Glutamatergic neuron (in vitro differentiated cells): Measurements from ENCODE around the gene TSHZ3. TPM values are rescaled to one million over a fixed set of nuclear protein-coding genes. Genes with fewer than 3 reads are reported as not detected.

Source experiments
- DNase-seq: peaks from one replicate; pipeline ENCODE4 v3.0.0; 2022
- H3K27ac Mint-ChIP-seq: one replicate; pipeline ENCODE4 v1.8.0; 2020; ENCODE audit warnings: mild to moderate bottlenecking, mixed read lengths, inconsistent platforms; ENCODE audit not compliant: unreplicated experiment
- H3K27me3 Mint-ChIP-seq: one replicate; pipeline ENCODE4 v1.8.0; 2020; ENCODE audit warnings: mild to moderate bottlenecking, moderate library complexity, mixed read lengths, inconsistent platforms; ENCODE audit not compliant: unreplicated experiment
- H3K36me3 Mint-ChIP-seq: one replicate; pipeline ENCODE4 v1.8.0; 2020; ENCODE audit warnings: mild to moderate bottlenecking, mixed read lengths, inconsistent platforms; ENCODE audit not compliant: unreplicated experiment
- H3K4me1 Mint-ChIP-seq: one replicate; pipeline ENCODE4 v1.8.0; 2020; ENCODE audit warnings: mild to moderate bottlenecking, low read depth, mixed read lengths, inconsistent platforms; ENCODE audit not compliant: unreplicated experiment
- H3K4me3 Mint-ChIP-seq: one replicate; pipeline ENCODE4 v1.8.0; 2020; ENCODE audit warnings: mild to moderate bottlenecking, mixed read lengths, inconsistent platforms; ENCODE audit not compliant: unreplicated experiment
- H3K9me3 Mint-ChIP-seq: one replicate; pipeline ENCODE4 v1.8.0; 2020; ENCODE audit warnings: mild to moderate bottlenecking, moderate library complexity, mixed read lengths, inconsistent platforms; ENCODE audit not compliant: unreplicated experiment
- total RNA-seq: library from RNA; stranded (reverse); fragmentation: NEBNext Ultra II Directional; extraction: Animal tissue kit (Norgen Biotek cat#: 25700); gene quantifications from one replicate; pipeline ENCODE4 v1.2.1, GENCODE V29; 2021; ENCODE audit not compliant: unreplicated experiment
- TF ChIP-seq, protein P1 (sequence below): fragments of 200-600 bp; sonication (generic); IDR thresholded peaks from one replicate; pipeline ENCODE4 v1.5.0; 2021; ENCODE audit not compliant: partially characterized antibody, unreplicated experiment

TSHZ3 gene
- total RNA-seq, 1 donor from 2014 or later, result 7.4 TPM

DNA sequence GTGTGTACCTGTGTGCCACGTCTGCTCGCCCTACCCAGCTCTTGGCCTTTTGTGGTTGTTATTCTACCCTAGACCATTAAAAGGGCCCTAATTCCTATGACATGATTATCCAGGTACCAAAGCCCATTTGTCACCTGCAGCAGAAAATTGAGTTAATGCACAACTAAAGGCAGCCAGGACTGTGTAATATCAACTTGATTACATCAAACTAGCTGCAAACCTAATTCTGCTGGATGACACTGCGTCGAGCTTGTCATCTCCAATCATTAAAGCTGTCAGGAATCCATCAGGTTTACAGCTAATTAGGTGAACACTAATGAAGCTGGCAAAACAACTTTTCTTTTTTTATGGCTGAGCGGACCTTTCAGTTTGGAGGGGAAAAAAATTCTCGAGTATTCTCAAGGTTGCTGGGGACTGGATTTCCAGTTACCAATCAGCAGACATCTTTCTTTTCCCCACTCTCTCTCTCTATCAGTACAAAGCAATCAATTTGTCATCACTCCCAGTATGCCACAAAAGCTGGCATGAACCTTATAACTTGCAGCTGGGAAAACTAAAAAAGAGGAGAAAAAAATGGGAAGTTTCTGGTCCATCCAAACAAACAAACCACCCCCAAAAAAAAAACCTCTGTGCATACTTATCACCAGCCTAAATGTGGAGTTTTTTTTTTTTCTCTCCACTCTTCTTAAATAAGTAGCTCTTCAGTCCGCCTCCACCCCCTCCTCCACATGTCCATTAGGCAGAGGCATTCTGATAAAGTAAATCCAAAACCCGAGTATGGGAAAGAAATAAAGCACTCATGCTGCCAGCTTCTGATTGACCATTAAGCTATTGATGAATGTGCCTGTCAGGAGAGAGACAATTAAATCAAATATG is 2.8 kb downstream of the TSHZ3 start:
- H3K27ac Mint-ChIP-seq, result no peak overlapping the region
- peaks cover 6% of the 10 kb centered on the region for H3K27me3 Mint-ChIP-seq
- DNase-seq, result no peak
- peaks cover 18% of the 10 kb centered on the region for H3K4me1 Mint-ChIP-seq
- peak overlapping the region; percentile 12 for H3K4me3 Mint-ChIP-seq
- H3K9me3 Mint-ChIP-seq, result peaks cover 13% of the 10 kb centered on the region
- TF ChIP-seq, protein P1, sequence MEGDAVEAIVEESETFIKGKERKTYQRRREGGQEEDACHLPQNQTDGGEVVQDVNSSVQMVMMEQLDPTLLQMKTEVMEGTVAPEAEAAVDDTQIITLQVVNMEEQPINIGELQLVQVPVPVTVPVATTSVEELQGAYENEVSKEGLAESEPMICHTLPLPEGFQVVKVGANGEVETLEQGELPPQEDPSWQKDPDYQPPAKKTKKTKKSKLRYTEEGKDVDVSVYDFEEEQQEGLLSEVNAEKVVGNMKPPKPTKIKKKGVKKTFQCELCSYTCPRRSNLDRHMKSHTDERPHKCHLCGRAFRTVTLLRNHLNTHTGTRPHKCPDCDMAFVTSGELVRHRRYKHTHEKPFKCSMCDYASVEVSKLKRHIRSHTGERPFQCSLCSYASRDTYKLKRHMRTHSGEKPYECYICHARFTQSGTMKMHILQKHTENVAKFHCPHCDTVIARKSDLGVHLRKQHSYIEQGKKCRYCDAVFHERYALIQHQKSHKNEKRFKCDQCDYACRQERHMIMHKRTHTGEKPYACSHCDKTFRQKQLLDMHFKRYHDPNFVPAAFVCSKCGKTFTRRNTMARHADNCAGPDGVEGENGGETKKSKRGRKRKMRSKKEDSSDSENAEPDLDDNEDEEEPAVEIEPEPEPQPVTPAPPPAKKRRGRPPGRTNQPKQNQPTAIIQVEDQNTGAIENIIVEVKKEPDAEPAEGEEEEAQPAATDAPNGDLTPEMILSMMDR, result no peak
- H3K36me3 Mint-ChIP-seq, result peaks cover 4% of the 10 kb centered on the region

DNA sequence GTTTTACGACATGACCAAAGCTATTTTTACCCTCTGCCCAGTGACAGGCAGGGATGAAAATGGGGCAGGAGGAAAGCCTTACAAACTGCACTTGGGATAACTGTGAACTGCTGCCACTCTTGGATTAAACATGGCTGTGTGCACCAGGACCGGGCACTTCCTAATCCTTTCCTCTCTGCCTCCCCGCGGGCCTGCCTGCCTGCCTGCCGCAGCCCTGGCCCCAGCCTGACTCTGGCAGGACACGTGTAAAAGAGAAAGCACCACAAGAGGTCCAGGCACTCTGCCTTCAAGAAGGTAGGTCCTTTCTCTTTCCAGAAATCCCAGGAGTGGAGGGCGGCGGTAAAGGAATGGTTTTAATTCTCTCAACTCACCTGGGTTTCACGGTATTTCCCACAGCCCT is 4.8 kb downstream of the TSHZ3 start:
- TF ChIP-seq, protein P1, result no peak
- peaks cover 30% of the 10 kb centered on the region for H3K4me1 Mint-ChIP-seq
- H3K27ac Mint-ChIP-seq, result no peak overlapping the region
- H3K27me3 Mint-ChIP-seq, result peaks cover 8% of the 10 kb centered on the region
- H3K4me3 Mint-ChIP-seq, result no peak overlapping the region
- H3K36me3 Mint-ChIP-seq, result peaks cover 5% of the 10 kb centered on the region
- DNase-seq, result no peak
- H3K9me3 Mint-ChIP-seq, result peaks cover 12% of the 10 kb centered on the region

DNA sequence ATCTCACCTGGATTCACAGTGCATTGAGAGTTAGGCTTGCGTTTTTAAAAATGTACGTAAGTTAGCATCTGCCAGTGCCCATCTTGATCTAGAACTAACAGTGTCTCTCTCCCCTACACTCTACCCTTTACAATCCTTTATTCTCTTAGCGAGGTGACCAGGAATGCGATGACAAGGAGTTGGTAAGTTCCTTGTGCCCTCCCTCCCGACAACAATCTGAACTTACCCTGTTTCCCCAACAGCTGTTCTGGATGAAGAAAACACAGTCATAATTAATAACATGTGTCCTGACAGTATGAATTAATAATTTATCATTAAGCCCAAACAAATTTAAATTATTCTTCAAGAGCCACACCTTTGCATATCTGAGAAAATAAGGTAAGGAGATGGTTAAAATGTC is 6.3 kb downstream of the TSHZ3 start:
- TF ChIP-seq, protein P1, result no peak
- H3K9me3 Mint-ChIP-seq, result peaks cover 13% of the 10 kb centered on the region
- peaks cover 5% of the 10 kb centered on the region for H3K36me3 Mint-ChIP-seq
- DNase-seq, result no peak
- H3K4me3 Mint-ChIP-seq, result no peak overlapping the region
- H3K4me1 Mint-ChIP-seq, result peaks cover 41% of the 10 kb centered on the region
- peaks cover 13% of the 10 kb centered on the region for H3K27me3 Mint-ChIP-seq
- H3K27ac Mint-ChIP-seq, result peak overlapping the region; percentile 59

DNA sequence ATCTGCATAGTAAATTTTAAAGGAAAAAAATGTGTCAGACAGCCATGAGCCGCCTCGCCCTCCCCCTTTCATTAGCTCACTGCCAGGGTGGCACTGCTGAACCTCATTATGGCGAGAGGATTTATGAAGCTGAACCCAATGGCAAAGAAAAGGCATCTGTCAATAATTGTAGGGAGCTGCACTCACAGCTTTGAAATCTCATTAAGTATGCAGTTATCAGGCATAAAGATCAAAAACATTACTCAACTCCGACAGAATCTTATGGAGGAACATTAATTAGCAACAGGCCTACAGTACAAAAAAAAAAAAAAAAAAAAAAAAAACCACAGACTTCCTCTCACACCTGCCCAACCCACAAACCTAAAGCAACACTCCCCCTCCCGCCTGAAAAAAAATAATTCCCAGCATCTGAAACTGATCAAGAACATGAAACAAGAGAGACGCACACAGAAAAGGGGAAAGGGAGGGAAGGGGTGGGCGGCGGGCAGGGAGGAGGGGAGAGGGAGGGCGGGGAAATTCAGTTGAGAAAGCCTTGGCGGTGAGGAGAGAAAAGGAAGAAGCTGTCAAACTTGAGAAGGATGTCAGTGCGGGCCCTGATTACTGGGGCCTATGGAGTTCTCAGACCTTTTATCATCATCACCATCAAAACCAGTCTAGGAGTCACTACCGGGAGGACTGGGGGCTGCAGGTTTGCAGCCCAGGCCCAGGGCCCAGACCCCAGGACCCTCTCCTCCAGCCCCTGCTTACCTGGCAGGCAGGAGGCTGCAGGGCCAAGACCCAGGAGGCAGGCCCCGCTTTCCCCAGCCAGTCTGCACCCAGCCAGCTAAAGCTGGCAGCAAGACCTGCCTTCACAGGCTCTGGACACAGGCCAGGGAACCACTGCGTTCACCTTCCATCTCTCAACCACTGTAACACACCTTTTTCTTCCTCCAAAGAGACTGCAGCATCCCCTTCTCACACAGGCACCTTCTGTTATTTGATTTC is 8.9 kb downstream of the TSHZ3 start:
- H3K9me3 Mint-ChIP-seq, result peaks cover 12% of the 10 kb centered on the region
- peak overlapping the region; percentile 78 for H3K27ac Mint-ChIP-seq
- peaks cover 5% of the 10 kb centered on the region for H3K36me3 Mint-ChIP-seq
- DNase-seq, result no peak
- H3K4me1 Mint-ChIP-seq, result peaks cover 37% of the 10 kb centered on the region
- H3K4me3 Mint-ChIP-seq, result peak overlapping the region; percentile 60
- peaks cover 13% of the 10 kb centered on the region for H3K27me3 Mint-ChIP-seq
- TF ChIP-seq, protein P1, result no peak
